ENCODE results near the gene PLA2G4F. TPM values are rescaled to one million over a fixed set of nuclear protein-coding genes. Genes with fewer than 3 reads are reported as not detected.

The PLA2G4F gene
- total and polyA plus RNA-seq, 10 of the 15 experiments (the other 5 are each of a cell fraction or from before 2014, with no cell fraction given) = not detected

DNA sequence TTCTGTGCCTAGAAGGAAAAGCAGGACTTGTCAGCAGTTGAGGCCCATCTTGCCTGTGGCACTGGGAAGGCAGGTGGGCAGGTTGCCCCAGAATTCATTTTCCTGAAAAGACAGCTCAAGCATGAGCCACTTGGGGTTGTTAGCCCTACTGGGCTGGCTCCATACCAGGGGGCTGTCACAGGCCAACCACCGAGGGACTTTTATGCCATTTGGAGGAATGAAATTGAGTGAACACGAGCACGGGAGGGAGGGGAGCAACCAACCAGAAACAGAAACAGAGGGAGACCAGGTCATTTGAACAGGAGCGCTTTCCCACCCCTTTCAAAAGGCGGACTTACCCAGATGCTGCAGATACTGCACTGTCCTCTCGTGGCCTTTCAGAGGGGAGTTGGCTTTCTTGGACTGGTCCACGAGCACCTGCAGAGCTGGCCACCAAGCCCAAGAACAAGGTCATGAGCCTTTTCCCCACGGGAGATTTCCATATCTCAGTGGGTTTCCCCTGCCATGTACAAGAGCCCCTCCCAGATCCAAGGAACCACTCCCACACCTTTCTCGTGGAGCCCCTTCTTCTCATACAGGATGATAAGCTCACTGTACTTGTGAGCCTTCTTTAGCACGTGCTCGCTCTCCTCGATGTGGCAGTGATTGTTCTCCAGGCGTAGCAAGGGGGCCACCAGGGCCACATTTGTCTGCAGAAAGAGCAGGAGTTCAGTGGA, 9.9 kb upstream of the PLA2G4F start (continued):
- no peak for TF ChIP-seq EP300 (IDR thresholded peaks at IDR 0.05; ENCODE audit: borderline replicate concordance in 1 of 2, control insufficient read depth in 1 of 2, low read depth in 2 of 2, low read length in 2 of 2)
- TF ChIP-seq CBX3 (IDR thresholded peaks at IDR 0.05; ENCODE audit: borderline replicate concordance, low read depth) = no peak
- TF ChIP-seq YBX1 (IDR thresholded peaks at IDR 0.05) = no peak
- TF ChIP-seq TAF1 (IDR thresholded peaks at IDR 0.05; ENCODE audit: borderline replicate concordance, low read depth, low read length) = no peak
- TF ChIP-seq LARP7 (IDR thresholded peaks at IDR 0.05) = no peak
- TF ChIP-seq JUND (IDR thresholded peaks at IDR 0.05; ENCODE audit: low read depth, low read length) = no peak
- TF ChIP-seq, protein P1, sequence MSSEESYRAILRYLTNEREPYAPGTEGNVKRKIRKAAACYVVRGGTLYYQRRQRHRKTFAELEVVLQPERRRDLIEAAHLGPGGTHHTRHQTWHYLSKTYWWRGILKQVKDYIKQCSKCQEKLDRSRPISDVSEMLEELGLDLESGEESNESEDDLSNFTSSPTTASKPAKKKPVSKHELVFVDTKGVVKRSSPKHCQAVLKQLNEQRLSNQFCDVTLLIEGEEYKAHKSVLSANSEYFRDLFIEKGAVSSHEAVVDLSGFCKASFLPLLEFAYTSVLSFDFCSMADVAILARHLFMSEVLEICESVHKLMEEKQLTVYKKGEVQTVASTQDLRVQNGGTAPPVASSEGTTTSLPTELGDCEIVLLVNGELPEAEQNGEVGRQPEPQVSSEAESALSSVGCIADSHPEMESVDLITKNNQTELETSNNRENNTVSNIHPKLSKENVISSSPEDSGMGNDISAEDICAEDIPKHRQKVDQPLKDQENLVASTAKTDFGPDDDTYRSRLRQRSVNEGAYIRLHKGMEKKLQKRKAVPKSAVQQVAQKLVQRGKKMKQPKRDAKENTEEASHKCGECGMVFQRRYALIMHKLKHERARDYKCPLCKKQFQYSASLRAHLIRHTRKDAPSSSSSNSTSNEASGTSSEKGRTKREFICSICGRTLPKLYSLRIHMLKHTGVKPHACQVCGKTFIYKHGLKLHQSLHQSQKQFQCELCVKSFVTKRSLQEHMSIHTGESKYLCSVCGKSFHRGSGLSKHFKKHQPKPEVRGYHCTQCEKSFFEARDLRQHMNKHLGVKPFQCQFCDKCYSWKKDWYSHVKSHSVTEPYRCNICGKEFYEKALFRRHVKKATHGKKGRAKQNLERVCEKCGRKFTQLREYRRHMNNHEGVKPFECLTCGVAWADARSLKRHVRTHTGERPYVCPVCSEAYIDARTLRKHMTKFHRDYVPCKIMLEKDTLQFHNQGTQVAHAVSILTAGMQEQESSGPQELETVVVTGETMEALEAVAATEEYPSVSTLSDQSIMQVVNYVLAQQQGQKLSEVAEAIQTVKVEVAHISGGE (CRISPR knock-in tag; IDR thresholded peaks at IDR 0.05) = no peak
- TF ChIP-seq, protein P2, sequence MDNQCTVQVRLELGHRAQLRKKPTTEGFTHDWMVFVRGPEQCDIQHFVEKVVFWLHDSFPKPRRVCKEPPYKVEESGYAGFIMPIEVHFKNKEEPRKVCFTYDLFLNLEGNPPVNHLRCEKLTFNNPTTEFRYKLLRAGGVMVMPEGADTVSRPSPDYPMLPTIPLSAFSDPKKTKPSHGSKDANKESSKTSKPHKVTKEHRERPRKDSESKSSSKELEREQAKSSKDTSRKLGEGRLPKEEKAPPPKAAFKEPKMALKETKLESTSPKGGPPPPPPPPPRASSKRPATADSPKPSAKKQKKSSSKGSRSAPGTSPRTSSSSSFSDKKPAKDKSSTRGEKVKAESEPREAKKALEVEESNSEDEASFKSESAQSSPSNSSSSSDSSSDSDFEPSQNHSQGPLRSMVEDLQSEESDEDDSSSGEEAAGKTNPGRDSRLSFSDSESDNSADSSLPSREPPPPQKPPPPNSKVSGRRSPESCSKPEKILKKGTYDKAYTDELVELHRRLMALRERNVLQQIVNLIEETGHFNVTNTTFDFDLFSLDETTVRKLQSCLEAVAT (IDR thresholded peaks at IDR 0.05) = no peak
- no peak for TF ChIP-seq SP1 (IDR thresholded peaks at IDR 0.05; ENCODE audit: low read depth, low read length)
- TF ChIP-seq, protein P3, sequence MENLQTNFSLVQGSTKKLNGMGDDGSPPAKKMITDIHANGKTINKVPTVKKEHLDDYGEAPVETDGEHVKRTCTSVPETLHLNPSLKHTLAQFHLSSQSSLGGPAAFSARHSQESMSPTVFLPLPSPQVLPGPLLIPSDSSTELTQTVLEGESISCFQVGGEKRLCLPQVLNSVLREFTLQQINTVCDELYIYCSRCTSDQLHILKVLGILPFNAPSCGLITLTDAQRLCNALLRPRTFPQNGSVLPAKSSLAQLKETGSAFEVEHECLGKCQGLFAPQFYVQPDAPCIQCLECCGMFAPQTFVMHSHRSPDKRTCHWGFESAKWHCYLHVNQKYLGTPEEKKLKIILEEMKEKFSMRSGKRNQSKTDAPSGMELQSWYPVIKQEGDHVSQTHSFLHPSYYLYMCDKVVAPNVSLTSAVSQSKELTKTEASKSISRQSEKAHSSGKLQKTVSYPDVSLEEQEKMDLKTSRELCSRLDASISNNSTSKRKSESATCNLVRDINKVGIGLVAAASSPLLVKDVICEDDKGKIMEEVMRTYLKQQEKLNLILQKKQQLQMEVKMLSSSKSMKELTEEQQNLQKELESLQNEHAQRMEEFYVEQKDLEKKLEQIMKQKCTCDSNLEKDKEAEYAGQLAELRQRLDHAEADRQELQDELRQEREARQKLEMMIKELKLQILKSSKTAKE (IDR thresholded peaks at IDR 0.05; ENCODE audit: low read depth, poor library complexity, severe bottlenecking) = no peak
- TF ChIP-seq, protein P4, sequence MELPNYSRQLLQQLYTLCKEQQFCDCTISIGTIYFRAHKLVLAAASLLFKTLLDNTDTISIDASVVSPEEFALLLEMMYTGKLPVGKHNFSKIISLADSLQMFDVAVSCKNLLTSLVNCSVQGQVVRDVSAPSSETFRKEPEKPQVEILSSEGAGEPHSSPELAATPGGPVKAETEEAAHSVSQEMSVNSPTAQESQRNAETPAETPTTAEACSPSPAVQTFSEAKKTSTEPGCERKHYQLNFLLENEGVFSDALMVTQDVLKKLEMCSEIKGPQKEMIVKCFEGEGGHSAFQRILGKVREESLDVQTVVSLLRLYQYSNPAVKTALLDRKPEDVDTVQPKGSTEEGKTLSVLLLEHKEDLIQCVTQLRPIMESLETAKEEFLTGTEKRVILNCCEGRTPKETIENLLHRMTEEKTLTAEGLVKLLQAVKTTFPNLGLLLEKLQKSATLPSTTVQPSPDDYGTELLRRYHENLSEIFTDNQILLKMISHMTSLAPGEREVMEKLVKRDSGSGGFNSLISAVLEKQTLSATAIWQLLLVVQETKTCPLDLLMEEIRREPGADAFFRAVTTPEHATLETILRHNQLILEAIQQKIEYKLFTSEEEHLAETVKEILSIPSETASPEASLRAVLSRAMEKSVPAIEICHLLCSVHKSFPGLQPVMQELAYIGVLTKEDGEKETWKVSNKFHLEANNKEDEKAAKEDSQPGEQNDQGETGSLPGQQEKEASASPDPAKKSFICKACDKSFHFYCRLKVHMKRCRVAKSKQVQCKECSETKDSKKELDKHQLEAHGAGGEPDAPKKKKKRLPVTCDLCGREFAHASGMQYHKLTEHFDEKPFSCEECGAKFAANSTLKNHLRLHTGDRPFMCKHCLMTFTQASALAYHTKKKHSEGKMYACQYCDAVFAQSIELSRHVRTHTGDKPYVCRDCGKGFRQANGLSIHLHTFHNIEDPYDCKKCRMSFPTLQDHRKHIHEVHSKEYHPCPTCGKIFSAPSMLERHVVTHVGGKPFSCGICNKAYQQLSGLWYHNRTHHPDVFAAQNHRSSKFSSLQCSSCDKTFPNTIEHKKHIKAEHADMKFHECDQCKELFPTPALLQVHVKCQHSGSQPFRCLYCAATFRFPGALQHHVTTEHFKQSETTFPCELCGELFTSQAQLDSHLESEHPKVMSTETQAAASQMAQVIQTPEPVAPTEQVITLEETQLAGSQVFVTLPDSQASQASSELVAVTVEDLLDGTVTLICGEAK (IDR thresholded peaks at IDR 0.05; ENCODE audit: borderline replicate concordance) = no peak
- no peak for TF ChIP-seq IKZF2 (IDR thresholded peaks at IDR 0.05)
- TF ChIP-seq JUNB (IDR thresholded peaks at IDR 0.05) = no peak
- no peak for TF ChIP-seq POLR2AphosphoS5 (IDR thresholded peaks at IDR 0.05; ENCODE audit: low read length)

Data from GM12878 (cell line).